H1 (cell line): ENCODE results near the gene BCKDHB. TPM values are rescaled to one million over a fixed set of nuclear protein-coding genes. Genes with fewer than 3 reads are reported as not detected.

Source experiments
- CTCF ChIA-PET: fragments of 300-600 bp; sonication (Branson Sonifier 250); formaldehyde crosslinking; loops from one replicate; lab custom pipeline; 2021; ENCODE audit not compliant: partially characterized antibody; lab: Charles Lee
- POLR2A ChIA-PET: fragments of 300-600 bp; sonication (Branson Sonifier 250); formaldehyde crosslinking; loops from one replicate; lab custom pipeline; 2021; ENCODE audit warnings: inconsistent platforms; ENCODE audit not compliant: partially characterized antibody; lab: Charles Lee
- DNase-seq, 2 experiments: peaks; one replicate each; pipeline versions ENCODE4 v3.0.0 to v3.0.0-alpha.2; 2010 to 2022; ENCODE audit warnings: low spot score in 2 of 2, low read depth in 1 of 2, mixed read lengths in 1 of 2
- FAIRE-seq: peaks from 2 replicates; lab custom pipeline; 2011; peaks lifted over from hg19 to GRCh38; lab: Jason Lieb, UNC
- H2AFZ ChIP-seq: 2 replicates; pipeline ENCODE4 v1.8.1; 2012; ENCODE audit warnings: low read length, inconsistent platforms
- H2AK5ac ChIP-seq: 2 replicates; pipeline ENCODE4 v1.6.1; 2013; ENCODE audit warnings: low read depth, low read length
- H2BK120ac ChIP-seq: replicated peaks from 2 replicates; pipeline ENCODE3; 2013; ENCODE audit warnings: low read depth, low read length, inconsistent platforms
- H2BK12ac ChIP-seq: 2 replicates; pipeline ENCODE4 v1.6.1; 2013; ENCODE audit warnings: low read depth, low read length
- H2BK15ac ChIP-seq: 2 replicates; pipeline ENCODE4 v1.6.1; 2013; ENCODE audit warnings: low read length
- H2BK20ac ChIP-seq: 2 replicates; pipeline ENCODE4 v1.6.1; 2013; ENCODE audit warnings: low read length
- H2BK5ac ChIP-seq: 2 replicates; pipeline ENCODE4 v1.6.1; 2013; ENCODE audit warnings: low read depth, low read length
- H3K14ac ChIP-seq: 2 replicates; pipeline ENCODE4 v1.6.1; 2013; ENCODE audit warnings: inconsistent platforms; ENCODE audit not compliant: insufficient read length
- H3K18ac ChIP-seq: 2 replicates; pipeline ENCODE4 v1.6.1; 2013; ENCODE audit warnings: low read length; ENCODE audit errors: extremely low read depth
- H3K23ac ChIP-seq: 2 replicates; pipeline ENCODE4 v1.6.1; 2013; ENCODE audit warnings: inconsistent platforms; ENCODE audit not compliant: insufficient read length
- H3K23me2 ChIP-seq: 2 replicates; pipeline ENCODE4 v1.6.1; 2013; ENCODE audit warnings: low read depth, low read length
- H3K27ac ChIP-seq: 2 replicates; pipeline ENCODE4 v1.6.1; 2011; ENCODE audit warnings: low read depth, low read length, inconsistent platforms
- H3K27me3 ChIP-seq, 4 experiments: replicated peaks in 1 of 4; 1 replicate in 1 of 4; 2 replicates in 3 of 4; pipeline versions ENCODE4 v1.6.1 to v1.8.1; 2011 to 2013; ENCODE audit warnings: low read length in 3 of 4, mild to moderate bottlenecking in 3 of 4, inconsistent platforms in 2 of 4, mixed read lengths in 2 of 4, moderate library complexity in 1 of 4; ENCODE audit not compliant: control insufficient read depth in 3 of 4, insufficient read depth in 3 of 4; ENCODE audit errors: extremely low read depth in 1 of 4
- H3K36me3 ChIP-seq, 4 experiments: 2 replicates each; pipeline versions ENCODE4 v1.6.1 to v1.8.1; 2011 to 2013; ENCODE audit warnings: mild to moderate bottlenecking in 4 of 4, low read length in 3 of 4, moderate library complexity in 2 of 4, control low read depth in 1 of 4, inconsistent platforms in 1 of 4; ENCODE audit not compliant: insufficient read depth in 4 of 4, control insufficient read depth in 2 of 4
- H3K4ac ChIP-seq: replicated peaks from 2 replicates; pipeline ENCODE3; 2013; ENCODE audit warnings: low read length, low read depth, mixed read lengths, inconsistent platforms; ENCODE audit not compliant: insufficient read length
- H3K4me1 ChIP-seq, 4 experiments: replicated peaks in 1 of 4; 1 replicate in 1 of 4; 2 replicates in 3 of 4; pipeline versions ENCODE4 v1.6.1 to v1.8.1; 2011 to 2013; ENCODE audit warnings: low read length in 3 of 4, inconsistent platforms in 2 of 4, mixed read lengths in 1 of 4; ENCODE audit not compliant: insufficient read depth in 4 of 4, control insufficient read depth in 3 of 4
- H3K4me2 ChIP-seq, 2 experiments: 2 replicates each; pipeline versions ENCODE4 v1.6.1 to v1.8.1; 2011 to 2013; ENCODE audit warnings: low read depth in 2 of 2, low read length in 2 of 2, control low read depth in 1 of 2, inconsistent platforms in 1 of 2, mild to moderate bottlenecking in 1 of 2; ENCODE audit not compliant: insufficient read depth in 1 of 2
- H3K4me3 ChIP-seq, 4 experiments: fragments of 200-600, 300-600 bp in 1 of 4; sonication (generic), shearing (Covaris generic), sonication (Bioruptor Twin) in 1 of 4; 2 replicates each; pipeline versions ENCODE4 v1.5.1 to v1.8.1; 2011 to 2016; ENCODE audit warnings: low read length in 4 of 4, low read depth in 3 of 4, control low read depth in 2 of 4, inconsistent platforms in 2 of 4, mild to moderate bottlenecking in 2 of 4, mixed read lengths in 1 of 4, moderate library complexity in 1 of 4; ENCODE audit not compliant: insufficient read depth in 2 of 4; ENCODE audit errors: extremely low read depth in 1 of 4
- H3K56ac ChIP-seq: replicated peaks from 2 replicates; pipeline ENCODE3; 2013; ENCODE audit warnings: low read depth, mild to moderate bottlenecking, mixed read lengths, low read length, inconsistent platforms; ENCODE audit not compliant: insufficient read length
- H3K79me1 ChIP-seq: 2 replicates; pipeline ENCODE4 v1.6.1; 2013; ENCODE audit warnings: low read depth, low read length, control low read depth
- H3K79me2 ChIP-seq, 2 experiments: 2 replicates each; pipeline versions ENCODE4 v1.6.1 to v1.8.1; 2012 to 2013; ENCODE audit warnings: low read length in 2 of 2, mild to moderate bottlenecking in 2 of 2, inconsistent platforms in 1 of 2; ENCODE audit not compliant: insufficient read depth in 2 of 2, control insufficient read depth in 1 of 2
- H3K9ac ChIP-seq, 4 experiments: replicated peaks in 1 of 4; 1 replicate in 1 of 4; 2 replicates in 3 of 4; pipeline versions ENCODE4 v1.6.1 to v1.8.1; 2011 to 2013; ENCODE audit warnings: low read depth in 3 of 4, low read length in 3 of 4, control low read depth in 2 of 4, mild to moderate bottlenecking in 2 of 4, moderate library complexity in 2 of 4, inconsistent platforms in 1 of 4; ENCODE audit errors: extremely low read depth in 1 of 4
- H3K9me3 ChIP-seq, 2 experiments: 2 replicates each; pipeline versions ENCODE4 v1.6.1 to v1.8.1; 2012 to 2013; ENCODE audit warnings: mild to moderate bottlenecking in 2 of 2, moderate library complexity in 2 of 2, control low read depth in 1 of 2, inconsistent platforms in 1 of 2, low read depth in 1 of 2, low read length in 1 of 2, mixed read lengths in 1 of 2; ENCODE audit not compliant: insufficient read depth in 2 of 2
- H4K20me1 ChIP-seq, 2 experiments: replicated peaks in 1 of 2; 2 replicates each; pipeline versions ENCODE3 to v1.8.1; 2011 to 2013; ENCODE audit warnings: inconsistent platforms in 2 of 2, low read length in 2 of 2, mild to moderate bottlenecking in 1 of 2; ENCODE audit not compliant: insufficient read depth in 2 of 2, control insufficient read depth in 1 of 2
- H4K5ac ChIP-seq: 2 replicates; pipeline ENCODE4 v1.6.1; 2013; ENCODE audit warnings: low read length, low read depth, mixed read lengths, inconsistent platforms; ENCODE audit not compliant: insufficient read length
- H4K8ac ChIP-seq: 2 replicates; pipeline ENCODE4 v1.8.0; 2013; ENCODE audit warnings: mild to moderate bottlenecking, moderate library complexity, low read length, inconsistent platforms; ENCODE audit not compliant: insufficient read depth; ENCODE audit errors: extremely low read depth
- H4K91ac ChIP-seq: replicated peaks from 2 replicates; pipeline ENCODE3; 2013; ENCODE audit warnings: low read length, mixed read lengths, inconsistent platforms; ENCODE audit not compliant: insufficient read length
- ATF3 ChIP-seq: IDR thresholded peaks from 2 replicates; pipeline ENCODE4 v1.6.1; 2011; ENCODE audit warnings: low read depth, mild to moderate bottlenecking, low read length; ENCODE audit not compliant: insufficient read depth
- CHD2 ChIP-seq: IDR thresholded peaks from 2 replicates; pipeline ENCODE4 v1.6.1; 2012; ENCODE audit warnings: low read length, improper control_type of control experiment
- GTF2F1 ChIP-seq: IDR thresholded peaks from 2 replicates; pipeline ENCODE4 v1.6.1; 2012; ENCODE audit warnings: low read depth, low read length, improper control_type of control experiment, borderline replicate concordance
- PHF8 ChIP-seq: fragments of 200-600 bp; sonication (generic); conservative IDR thresholded peaks from 2 replicates; pipeline ENCODE4 v1.7.1; 2012; ENCODE audit warnings: low read depth, mild to moderate bottlenecking, inconsistent platforms, low read length, moderate library complexity
- RAD21 ChIP-seq, 2 experiments: IDR thresholded peaks in 1 of 2; conservative IDR thresholded peaks in 1 of 2; 2 replicates each; pipeline ENCODE4 v1.6.1; 2011; ENCODE audit warnings: low read depth in 2 of 2, low read length in 2 of 2, improper control_type of control experiment in 1 of 2, inconsistent platforms in 1 of 2, mild to moderate bottlenecking in 1 of 2, moderate library complexity in 1 of 2
- WGBS, 2 experiments: shearing (Covaris generic) in 1 of 2; methylation state at CpG; one replicate each; pipeline versions ENCODE4 v1.1.6 to v1.1.7; 2013 to 2015; ENCODE audit warnings: low lambda C conversion rate in 2 of 2, mixed read lengths in 2 of 2, inconsistent platforms in 1 of 2, low coverage in 1 of 2, missing lambda C conversion rate in 1 of 2; ENCODE audit not compliant: insufficient replicate concordance in 2 of 2, insufficient coverage in 1 of 2, insufficient read length in 1 of 2; ENCODE audit errors: extremely low coverage in 1 of 2, missing lambda C conversion rate in 1 of 2; 5-methylcytosine and 5-hydroxymethylcytosine counted together
- polyA plus RNA-seq, 7 experiments: library from polyadenylated mRNA; depleted of rRNA in 3 of 7; stranded (reverse) in 5 of 7; unstranded in 2 of 7; fragments of >200 nt in 5 of 7; fragments of 200-250 nt in 2 of 7; gene quantifications; 1 replicate in 5 of 7; 2 replicates in 1 of 7; 4 replicates in 1 of 7; pipeline versions ENCODE4 v1.2.1 to v1.2.3, GENCODE V29; 2011 to 2013; ENCODE audit warnings: missing spikeins in 2 of 7, mixed read lengths in 2 of 7
- total RNA-seq: library from RNA; stranded (reverse); fragmentation: NEBNext Ultra II Directional; extraction: Animal tissue kit (Norgen Biotek cat#: 25700); gene quantifications from 2 replicates; pipeline ENCODE4 v1.2.1, GENCODE V29; 2021

The BCKDHB gene
- total and polyA plus RNA-seq, 2 of the 8 experiments (the other 6 are each of a cell fraction or from before 2014, with no cell fraction given) = 22.1 to 30.8 TPM

- Histone ChIP-seq H2BK120ac (no peak overlapping the region), H3K27ac (no peak overlapping the region), H3K4ac (no peak overlapping the region), H3K79me1 (no peaks in the 10 kb centered on the region), H4K91ac (no peak overlapping the region), H3K27me3 (no peaks in the 10 kb centered on the region), H4K5ac (no peak overlapping the region), H3K18ac (no peak overlapping the region), H3K23me2 (no peaks in the 10 kb centered on the region), H2AK5ac (no peak overlapping the region), H2BK20ac (no peak overlapping the region), H3K4me3 (no peak overlapping the region), H3K9ac (no peak overlapping the region), H2BK15ac (no peak overlapping the region), H3K4me1 (peaks cover 0 to 4% (median under 1%) of the 10 kb centered on the region in 4 experiments; a peak in 1 of 7 replicates), H2BK5ac (no peak overlapping the region), H2AFZ (no peak overlapping the region), H3K79me2 (no peaks in the 10 kb centered on the region), H3K23ac (no peak overlapping the region), H4K20me1 (no peaks in the 10 kb centered on the region), H2BK12ac (no peak overlapping the region), H3K56ac (no peak overlapping the region), H4K8ac (no peak overlapping the region), H3K9me3 (no peaks in the 10 kb centered on the region), H3K36me3 (no peaks in the 10 kb centered on the region; a peak in 1 of 8 replicates), H3K14ac (no peak overlapping the region), H3K4me2 (no peak overlapping the region; a peak in 1 of 4 replicates)
- FAIRE-seq = no peak
- no peak for TF ChIP-seq PHF8
- TF ChIP-seq GTF2F1 = no peak
- TF ChIP-seq RAD21 (IDR thresholded peaks at IDR 0.05 in 1 of 2, conservative IDR thresholded peaks at IDR 0.05 in 1 of 2; ENCODE audit: low read depth in 2 of 2, low read length in 2 of 2) = no peak
- no peak for TF ChIP-seq CHD2
- no peak for TF ChIP-seq ATF3
- no peak for DNase-seq
- WGBS, 2 experiments = 91% methylated on average over 3 of the region's 3 CpGs; no CpG with 5 or more reads in 1 of the 2 experiments
- ChIA-PET CTCF (interaction anchor here (0.5 to 1.6 kb wide), 3 partner anchors 9 to 300 kb away, joined by 3 to 6 read pairs (median 3); no protein-coding TSS in a partner anchor), POLR2A (no interaction called here)
Observed at GRCh38 chr6:80223743-80224212, 117.3 kb downstream of the BCKDHB start.
